CD14-positive monocyte (primary cell): ENCODE data around the gene ZGRF1. TPM values are rescaled to one million over a fixed set of nuclear protein-coding genes. Genes with fewer than 3 reads are reported as not detected.

Experiments
- DNase-seq, 3 donors: peaks; one replicate each; pipeline ENCODE4 v3.0.0-alpha.2; 2011 to 2022
- H2AFZ ChIP-seq: 2 replicates; pipeline ENCODE4 v1.6.0; 2012; ENCODE audit warnings: mild to moderate bottlenecking, low read depth, low read length, inconsistent platforms; ENCODE audit not compliant: insufficient read depth, poor library complexity, severe bottlenecking
- H3K27ac ChIP-seq, 2 donors: 1 replicate in 1 of 2; 2 replicates in 1 of 2; pipeline ENCODE4 v1.5.1; 2012 to 2013; ENCODE audit warnings: low read length in 2 of 2, control low read depth in 1 of 2, inconsistent platforms in 1 of 2, low read depth in 1 of 2, mild to moderate bottlenecking in 1 of 2
- H3K27me3 ChIP-seq, 2 donors: one replicate each; pipeline versions ENCODE4 v1.6.0 to v1.6.1; 2011 to 2013; ENCODE audit warnings: low read length in 2 of 2; ENCODE audit not compliant: control insufficient read depth in 2 of 2, insufficient read depth in 2 of 2
- H3K36me3 ChIP-seq, 2 donors: replicated peaks in 1 of 2; 1 replicate in 1 of 2; 2 replicates in 1 of 2; pipeline versions ENCODE4 v1.5.1 to v1.6.1; 2012 to 2013; ENCODE audit warnings: low read length in 2 of 2, control low read depth in 1 of 2, inconsistent platforms in 1 of 2, mild to moderate bottlenecking in 1 of 2; ENCODE audit not compliant: insufficient read depth in 2 of 2, control insufficient read depth in 1 of 2
- H3K4me1 ChIP-seq, 2 donors: 1 replicate in 1 of 2; 2 replicates in 1 of 2; pipeline versions ENCODE4 v1.5.1 to v1.6.1; 2012 to 2013; ENCODE audit warnings: low read length in 2 of 2, control low read depth in 1 of 2, inconsistent platforms in 1 of 2, mild to moderate bottlenecking in 1 of 2, moderate library complexity in 1 of 2; ENCODE audit not compliant: insufficient read depth in 2 of 2, control insufficient read depth in 1 of 2
- H3K4me2 ChIP-seq: replicated peaks from 2 replicates; pipeline ENCODE3; 2012; ENCODE audit warnings: low read length, moderate library complexity, mild to moderate bottlenecking; ENCODE audit not compliant: poor library complexity, severe bottlenecking; ENCODE audit errors: extremely low read depth
- H3K4me3 ChIP-seq, 3 experiments: fragments of 200-600 bp in 1 of 3; sonication (generic) in 1 of 3; replicated peaks in 1 of 3; 1 replicate in 2 of 3; 2 replicates in 1 of 3; pipeline ENCODE4 v1.5.1; 2011 to 2013; ENCODE audit warnings: low read length in 3 of 3, mild to moderate bottlenecking in 3 of 3, control low read depth in 2 of 3, low read depth in 2 of 3, inconsistent platforms in 1 of 3, moderate library complexity in 1 of 3
- H3K79me2 ChIP-seq: 2 replicates; pipeline ENCODE4 v1.6.0; 2012; ENCODE audit warnings: mild to moderate bottlenecking, control low read depth, inconsistent platforms, low read length, moderate library complexity; ENCODE audit not compliant: insufficient read depth
- H3K9ac ChIP-seq: 2 replicates; pipeline ENCODE4 v1.6.0; 2017; ENCODE audit warnings: low read length, mild to moderate bottlenecking; ENCODE audit not compliant: insufficient read depth, poor library complexity, severe bottlenecking
- H3K9me3 ChIP-seq, 2 donors: replicated peaks in 1 of 2; 1 replicate in 1 of 2; 2 replicates in 1 of 2; pipeline versions ENCODE4 v1.5.1 to v1.6.1; 2012 to 2013; ENCODE audit warnings: low read length in 2 of 2, control low read depth in 1 of 2; ENCODE audit not compliant: control insufficient read depth in 1 of 2, insufficient read depth in 1 of 2
- H4K20me1 ChIP-seq: 2 replicates; pipeline ENCODE4 v1.6.0; 2012; ENCODE audit warnings: mild to moderate bottlenecking, low read length, control low read depth, moderate library complexity; ENCODE audit not compliant: insufficient read depth
- H3K27ac Mint-ChIP-seq, 7 donors: one replicate each; pipeline ENCODE4 v1.8.0; 2020; ENCODE audit warnings: mild to moderate bottlenecking in 7 of 7, mixed read lengths in 7 of 7, moderate library complexity in 6 of 7, inconsistent platforms in 2 of 7
- H3K27me3 Mint-ChIP-seq, 3 donors: one replicate each; pipeline ENCODE4 v1.8.0; 2021 to 2022; ENCODE audit warnings: low read depth in 3 of 3, mild to moderate bottlenecking in 3 of 3, mixed read lengths in 3 of 3, moderate library complexity in 3 of 3, inconsistent platforms in 1 of 3
- H3K36me3 Mint-ChIP-seq, 2 donors: one replicate each; pipeline ENCODE4 v1.8.0; 2020; ENCODE audit warnings: mixed read lengths in 2 of 2, inconsistent platforms in 1 of 2, mild to moderate bottlenecking in 1 of 2
- H3K4me1 Mint-ChIP-seq: one replicate; pipeline ENCODE4 v1.8.0; 2020; ENCODE audit warnings: mild to moderate bottlenecking, mixed read lengths
- H3K4me3 Mint-ChIP-seq, 2 donors: one replicate each; pipeline ENCODE4 v1.8.0; 2020; ENCODE audit warnings: mild to moderate bottlenecking in 2 of 2, mixed read lengths in 2 of 2, moderate library complexity in 1 of 2
- H3K9me3 Mint-ChIP-seq, 7 donors: one replicate each; pipeline ENCODE4 v1.8.0; 2020 to 2022; ENCODE audit warnings: mixed read lengths in 7 of 7, mild to moderate bottlenecking in 6 of 7, moderate library complexity in 6 of 7, inconsistent platforms in 2 of 7
- CTCF ChIP-seq: fragments of 200-600 bp; IDR thresholded peaks from one replicate; pipeline ENCODE4 v1.8.0; 2022; ENCODE audit warnings: antibody characterized with exemption, mild to moderate bottlenecking
- WGBS: methylation state at CpG from one replicate; pipeline ENCODE4 v1.1.5; 2013; ENCODE audit warnings: missing lambda C conversion rate; ENCODE audit not compliant: insufficient coverage; 5-methylcytosine and 5-hydroxymethylcytosine counted together
- intact Hi-C, 2 donors: fragments of 100-400 bp; cut with micrococcal nuclease; formaldehyde crosslinking; loops; one replicate each; pipeline versions ENCODE4 v1.15.0 to v1.15.1; 2023
- polyA plus RNA-seq, 3 donors: library from polyadenylated mRNA; depleted of rRNA in 1 of 3; unstranded in 2 of 3; stranded (reverse) in 1 of 3; fragments of 300-500 nt in 2 of 3; fragments of >200 nt in 1 of 3; fragmentation: Illumina TruSeq in 2 of 3; gene quantifications; 1 replicate in 2 of 3; 2 replicates in 1 of 3; pipeline ENCODE4 v1.2.3, GENCODE V29; 2012 to 2021

ZGRF1 gene
- polyA plus RNA-seq, 3 donors, result 0.81 to 2.9 (median 0.81) TPM

GRCh38 chr4:112540695-112541094, 96.0 kb downstream of the ZGRF1 start:
- H2AFZ ChIP-seq, result no peak overlapping the region
- no peaks in the 10 kb centered on the region for H3K9me3 ChIP-seq
- no peak for TF ChIP-seq CTCF
- no peak for DNase-seq
- no peaks in the 10 kb centered on the region for H3K27me3 ChIP-seq
- H3K79me2 ChIP-seq, result no peaks in the 10 kb centered on the region
- WGBS, result no CpG with 5 or more reads among the region's 1 CpG
- Mint-ChIP-seq H3K27me3 (peaks cover 0 to 2% (median 0%) of the 10 kb centered on the region in 3 donors), H3K27ac (no peak overlapping the region), H3K36me3 (peaks cover 0 to 3% of the 10 kb centered on the region in 2 donors), H3K9me3 (no peaks in the 10 kb centered on the region), H3K4me3 (no peak overlapping the region), H3K4me1 (peaks cover 10% of the 10 kb centered on the region)
- no peak overlapping the region for H3K4me3 ChIP-seq
- no peak overlapping the region for H3K27ac ChIP-seq
- peaks cover 1 to 6% of the 10 kb centered on the region in 2 donors for H3K4me1 ChIP-seq
- H4K20me1 ChIP-seq, result no peaks in the 10 kb centered on the region
- intact Hi-C loops, result no loop called here
- no peak overlapping the region for H3K9ac ChIP-seq
- H3K4me2 ChIP-seq, result no peak overlapping the region
- H3K36me3 ChIP-seq, result no peaks in the 10 kb centered on the region

GRCh38 chr4:112536123-112536522, 100.6 kb downstream of the ZGRF1 start:
- Histone ChIP-seq H3K4me1 (no peaks in the 10 kb centered on the region), H3K79me2 (no peaks in the 10 kb centered on the region), H3K27ac (no peak overlapping the region), H3K9me3 (no peaks in the 10 kb centered on the region), H4K20me1 (no peaks in the 10 kb centered on the region), H2AFZ (no peak overlapping the region), H3K27me3 (no peaks in the 10 kb centered on the region), H3K4me2 (no peak overlapping the region), H3K4me3 (no peak overlapping the region), H3K9ac (no peak overlapping the region), H3K36me3 (no peaks in the 10 kb centered on the region)
- Mint-ChIP-seq H3K4me1 (peaks cover 5% of the 10 kb centered on the region), H3K4me3 (no peak overlapping the region), H3K9me3 (peaks cover 0 to 6% (median 0%) of the 10 kb centered on the region in 7 donors), H3K36me3 (no peaks in the 10 kb centered on the region), H3K27me3 (peaks cover 0 to 4% (median 2%) of the 10 kb centered on the region in 3 donors), H3K27ac (no peak overlapping the region)
- intact Hi-C loops, result no loop called here
- DNase-seq, result no peak
- WGBS, result no CpG with 5 or more reads among the region's 2 CpGs
- TF ChIP-seq CTCF, result no peak
